B cell (primary cell): ENCODE results near the gene ARHGAP27. TPM values are rescaled to one million over a fixed set of nuclear protein-coding genes. Genes with fewer than 3 reads are reported as not detected.

Source experiments
- ATAC-seq: fragments of 200-7000 bp; cut with Tn5 transposase; one replicate; pipeline ENCODE4 v1.10.0; 2021; ENCODE audit warnings: low read depth, mild to moderate bottlenecking, moderate number of reproducible peaks, moderate library complexity
- CTCF ChIA-PET: fragments of 350-600 bp; sonication (Branson Sonifier 250); formaldehyde crosslinking; loops from one replicate; lab custom pipeline; 2021; ENCODE audit warnings: antibody characterized with exemption, inconsistent platforms; lab: Charles Lee
- POLR2A ChIA-PET: fragments of 350-600 bp; sonication (Branson Sonifier 250); formaldehyde crosslinking; loops from one replicate; lab custom pipeline; 2021; ENCODE audit warnings: antibody characterized with exemption; lab: Charles Lee
- DNase-seq: peaks from one replicate; pipeline ENCODE4 v3.0.0; 2013
- H2AFZ ChIP-seq: 2 replicates; pipeline ENCODE4 v1.6.1; 2012; ENCODE audit warnings: mild to moderate bottlenecking, low read depth, low read length; ENCODE audit not compliant: insufficient read depth, poor library complexity, severe bottlenecking
- H3K27ac ChIP-seq, 2 donors: 1 replicate in 1 of 2; 2 replicates in 1 of 2; pipeline ENCODE4 v1.5.1; 2012 to 2013; ENCODE audit warnings: low read length in 2 of 2, mild to moderate bottlenecking in 2 of 2, moderate library complexity in 1 of 2
- H3K27me3 ChIP-seq, 4 experiments: fragments of 200-600 bp in 1 of 4; sonication (generic) in 1 of 4; replicated peaks in 1 of 4; 1 replicate in 2 of 4; 2 replicates in 2 of 4; pipeline versions ENCODE4 v1.6.1 to v1.7.0; 2013 to 2016; ENCODE audit warnings: low read length in 3 of 4, mild to moderate bottlenecking in 2 of 4, mixed read lengths in 1 of 4, moderate library complexity in 1 of 4; ENCODE audit not compliant: insufficient read depth in 4 of 4, control insufficient read depth in 3 of 4; ENCODE audit errors: control extremely low read depth in 1 of 4
- H3K36me3 ChIP-seq, 2 experiments: replicated peaks in 1 of 2; 1 replicate in 1 of 2; 2 replicates in 1 of 2; pipeline versions ENCODE4 v1.6.1 to v1.7.1; 2013; ENCODE audit warnings: low read length in 1 of 2; ENCODE audit not compliant: insufficient read depth in 2 of 2, control insufficient read depth in 1 of 2; ENCODE audit errors: control extremely low read depth in 1 of 2, extremely low read depth in 1 of 2
- H3K4me1 ChIP-seq, 2 donors: fragments of 200-600 bp in 1 of 2; sonication (generic) in 1 of 2; 1 replicate in 1 of 2; 2 replicates in 1 of 2; pipeline versions ENCODE4 v1.5.1 to v1.6.1; 2013 to 2017; ENCODE audit warnings: low read length in 2 of 2; ENCODE audit not compliant: control insufficient read depth in 2 of 2, insufficient read depth in 2 of 2
- H3K4me2 ChIP-seq: replicated peaks from 2 replicates; pipeline ENCODE3; 2012; ENCODE audit warnings: mild to moderate bottlenecking, low read depth, low read length; ENCODE audit not compliant: poor library complexity, severe bottlenecking
- H3K4me3 ChIP-seq, 5 experiments: fragments of 200-600 bp in 1 of 5; sonication (generic) in 1 of 5; 1 replicate in 3 of 5; 2 replicates in 2 of 5; pipeline versions ENCODE4 v1.5.1 to v1.7.0; 2011 to 2016; ENCODE audit warnings: low read length in 4 of 5, mild to moderate bottlenecking in 4 of 5, low read depth in 2 of 5, control low read depth in 1 of 5, moderate library complexity in 1 of 5; ENCODE audit not compliant: insufficient read depth in 1 of 5; ENCODE audit errors: control extremely low read depth in 1 of 5, extremely low read depth in 1 of 5
- H3K79me2 ChIP-seq: fragments of 200-600 bp; sonication (generic); one replicate; pipeline ENCODE4 v1.6.0; 2016; ENCODE audit warnings: low read length; ENCODE audit not compliant: control insufficient read depth, insufficient read depth
- H3K9ac ChIP-seq: fragments of 200-600 bp; sonication (generic); 2 replicates; pipeline ENCODE4 v1.6.1; 2017; ENCODE audit warnings: mild to moderate bottlenecking, low read length, moderate library complexity
- H3K9me3 ChIP-seq, 3 donors: one replicate each; pipeline versions ENCODE4 v1.6.1 to v1.7.1; 2013; ENCODE audit warnings: low read length in 2 of 3; ENCODE audit not compliant: control insufficient read depth in 2 of 3, insufficient read depth in 1 of 3; ENCODE audit errors: control extremely low read depth in 1 of 3
- H4K20me1 ChIP-seq: 2 replicates; pipeline ENCODE4 v1.6.0; 2012; ENCODE audit warnings: mild to moderate bottlenecking, low read length; ENCODE audit not compliant: insufficient read depth, control insufficient read depth, poor library complexity, severe bottlenecking
- H3K27ac Mint-ChIP-seq: one replicate; pipeline ENCODE4 v1.8.0; 2021; ENCODE audit warnings: mixed read lengths
- H3K27me3 Mint-ChIP-seq: one replicate; pipeline ENCODE4 v1.8.0; 2021; ENCODE audit warnings: mixed read lengths
- H3K4me1 Mint-ChIP-seq: one replicate; pipeline ENCODE4 v1.8.0; 2021; ENCODE audit warnings: mixed read lengths
- H3K4me3 Mint-ChIP-seq: one replicate; pipeline ENCODE4 v1.8.0; 2021; ENCODE audit warnings: mixed read lengths
- H3K9me3 Mint-ChIP-seq: one replicate; pipeline ENCODE4 v1.8.0; 2022; ENCODE audit warnings: mixed read lengths; ENCODE audit not compliant: insufficient read depth
- CTCF ChIP-seq: fragments of 200-600 bp; IDR thresholded peaks from one replicate; pipeline ENCODE4 v1.8.0; 2022; ENCODE audit warnings: antibody characterized with exemption, mild to moderate bottlenecking
- EZH2 ChIP-seq: IDR thresholded peaks from 2 replicates; pipeline ENCODE4 v1.6.1; 2012; ENCODE audit warnings: borderline replicate concordance, low read depth, mild to moderate bottlenecking, moderate library complexity, low read length; ENCODE audit not compliant: insufficient read depth, poor library complexity, severe bottlenecking
- WGBS: methylation state at CpG from one replicate; pipeline ENCODE4 v1.1.5; 2013; ENCODE audit warnings: missing lambda C conversion rate; ENCODE audit not compliant: insufficient coverage; 5-methylcytosine and 5-hydroxymethylcytosine counted together
- intact Hi-C: fragments of 100-400 bp; cut with micrococcal nuclease; formaldehyde crosslinking; loops from one replicate; pipeline ENCODE4 v1.10.0; 2022
- polyA plus RNA-seq: library from polyadenylated mRNA; depleted of rRNA; stranded (reverse); fragments of >200 nt; gene quantifications from 2 replicates; pipeline ENCODE4 v1.2.3, GENCODE V29; 2012
- total RNA-seq, 2 donors: library from RNA; stranded (reverse); fragments of 120-200 nt in 1 of 2; gene quantifications; 1 replicate in 1 of 2; 2 replicates in 1 of 2; pipeline versions ENCODE4 v1.2.3 to v1.2.4, GENCODE V29; 2013 to 2022

The ARHGAP27 gene
- total and polyA plus RNA-seq, 2 donors (not counting 1 experiment from before 2014, with no cell fraction given), result 159 to 227 TPM

- Histone ChIP-seq H3K36me3 (no peaks in the 10 kb centered on the region), H3K4me3 (no peak overlapping the region), H3K4me1 (peaks cover 4 to 5% of the 10 kb centered on the region in 2 donors), H3K79me2 (no peaks in the 10 kb centered on the region), H4K20me1 (no peaks in the 10 kb centered on the region), H3K4me2 (no peak overlapping the region), H3K9ac (no peak overlapping the region), H3K9me3 (peaks cover 0 to 7% (median 2%) of the 10 kb centered on the region in 3 donors), H2AFZ (no peak overlapping the region), H3K27ac (no peak overlapping the region), H3K27me3 (no peaks in the 10 kb centered on the region)
- DNase-seq (peak; percentile 41), ATAC-seq (peak; percentile 73)
- intact Hi-C loops, result no loop called here
- CTCF ChIA-PET, result no interaction called here
- H3K27ac Mint-ChIP-seq, result no peak overlapping the region
- TF ChIP-seq CTCF (no peak), EZH2 (no peak)
- H3K9me3 Mint-ChIP-seq, result peaks cover 4% of the 10 kb centered on the region
- H3K27me3 Mint-ChIP-seq, result peaks cover 10% of the 10 kb centered on the region
- WGBS, result 52% methylated on average over 4 of the region's 4 CpGs
- no peak overlapping the region for H3K4me3 Mint-ChIP-seq
- peaks cover 9% of the 10 kb centered on the region for H3K4me1 Mint-ChIP-seq
- POLR2A ChIA-PET, result no interaction called here
Observed at GRCh38 chr17:45353043-45353442, 79.6 kb downstream of the ARHGAP27 start.

- H3K4me3 Mint-ChIP-seq, result no peak overlapping the region
- Histone ChIP-seq H3K4me3 (no peak overlapping the region), H3K4me2 (no peak overlapping the region), H3K4me1 (peaks cover 4 to 5% of the 10 kb centered on the region in 2 donors), H3K9me3 (peaks cover 0 to 7% (median 2%) of the 10 kb centered on the region in 3 donors), H3K79me2 (no peaks in the 10 kb centered on the region), H4K20me1 (no peaks in the 10 kb centered on the region), H3K9ac (no peak overlapping the region), H3K27me3 (no peaks in the 10 kb centered on the region), H2AFZ (no peak overlapping the region), H3K36me3 (no peaks in the 10 kb centered on the region), H3K27ac (no peak overlapping the region)
- ATAC-seq (no peak), DNase-seq (no peak)
- ChIA-PET POLR2A (no interaction called here), CTCF (no interaction called here)
- WGBS, result no CpG with 5 or more reads among the region's 2 CpGs
- peaks cover 9% of the 10 kb centered on the region for H3K4me1 Mint-ChIP-seq
- peaks cover 4% of the 10 kb centered on the region for H3K9me3 Mint-ChIP-seq
- intact Hi-C loops, result no loop called here
- H3K27ac Mint-ChIP-seq, result no peak overlapping the region
- H3K27me3 Mint-ChIP-seq, result peaks cover 7% of the 10 kb centered on the region
- TF ChIP-seq EZH2 (no peak), CTCF (no peak)
Observed at GRCh38 chr17:45351831-45352230, 80.8 kb downstream of the ARHGAP27 start.
